Immature natural killer cell (primary cell): ENCODE measurements around the gene MAST3. TPM values are rescaled to one million over a fixed set of nuclear protein-coding genes. Genes with fewer than 3 reads are reported as not detected.

Source experiments
- polyA plus RNA-seq, 3 donors: library from polyadenylated mRNA; unstranded; fragments of 300-500 nt; fragmentation: Illumina TruSeq; gene quantifications; one replicate each; pipeline ENCODE4 v1.2.3, GENCODE V29; 2021

MAST3 gene
- polyA plus RNA-seq, 3 donors from 2014 or later, result 7.3 to 39.1 (median 12.6) TPM

Other genes starting within 250 kb of the MAST3 start
- gene JAK3, start 249.8 kb upstream of the MAST3 start, polyA plus RNA-seq, result 10 to 100 TPM; 43.5 to 79.8 (median 47.4) TPM
- 1,000 to 10,000 TPM; 1,385 to 2,434 (median 1,562) TPM for gene RPL18A, start 237.9 kb upstream of the MAST3 start, polyA plus RNA-seq
- gene SLC5A5, start 225.8 kb upstream of the MAST3 start, polyA plus RNA-seq, result 1 to 10 TPM in 1 of 3 donors, under 1 TPM in 1, not detected in 1; 0.75 to 1.4 TPM
- 10 to 100 TPM; 45.5 to 76.9 (median 52.1) TPM for gene CCDC124, start 164.8 kb upstream of the MAST3 start, polyA plus RNA-seq
- not detected for gene KCNN1, start 130.7 kb upstream of the MAST3 start, polyA plus RNA-seq
- 10 to 100 TPM; 31.4 to 39.2 (median 38.6) TPM for gene ARRDC2, start 89.6 kb upstream of the MAST3 start, polyA plus RNA-seq
- 100 to 1,000 TPM in 1 of 3 donors, 10 to 100 TPM in 2; 62.7 to 105 (median 83.3) TPM for gene IL12RB1, start 10.8 kb upstream of the MAST3 start, polyA plus RNA-seq
- 1 to 10 TPM; 1.7 to 4.7 (median 3.5) TPM for gene PIK3R2, start 55.4 kb downstream of the MAST3 start, polyA plus RNA-seq
- 100 to 1,000 TPM in 1 of 3 donors, 10 to 100 TPM in 2; 49.0 to 184 (median 83.1) TPM for gene IFI30, start 76.0 kb downstream of the MAST3 start, polyA plus RNA-seq
- gene MPV17L2, start 95.4 kb downstream of the MAST3 start, polyA plus RNA-seq, result 10 to 100 TPM; 12.2 to 17.7 (median 15.4) TPM
- 1 to 10 TPM in 2 of 3 donors, under 1 TPM in 1; 0.77 to 1.1 (median 1.1) TPM for gene RAB3A, start 106.3 kb downstream of the MAST3 start, polyA plus RNA-seq
- not detected for gene PDE4C, start 128.7 kb downstream of the MAST3 start, polyA plus RNA-seq
- under 1 TPM in 1 of 3 donors, not detected in 2; 0.15 TPM for gene IQCN, start 176.7 kb downstream of the MAST3 start, polyA plus RNA-seq
- gene JUND, start 183.8 kb downstream of the MAST3 start, polyA plus RNA-seq, result 10 to 100 TPM; 15.0 to 71.8 (median 54.7) TPM
- gene LSM4, start 225.3 kb downstream of the MAST3 start, polyA plus RNA-seq, result 100 to 1,000 TPM; 128 to 189 (median 178) TPM
- 10 to 100 TPM in 2 of 3 donors, 1 to 10 TPM in 1; 8.2 to 20.6 (median 17.5) TPM for gene PGPEP1, start 242.8 kb downstream of the MAST3 start, polyA plus RNA-seq